ENCODE results near the gene PACC1.
"Not testable (repeated sequence)": the region's sequence is repeated elsewhere in the genome, so short reads cannot be mapped to it uniquely, and the experiment has no call there.

Gene PACC1

GRCh38 chr1:212326541-212326940 is 88.1 kb downstream of the PACC1 start:
- no peak for DNase-seq

GRCh38 chr1:212323066-212323465 is 91.6 kb downstream of the PACC1 start:
- DNase-seq = no peak

- DNase-seq = not testable (repeated sequence)
Measured at GRCh38 chr1:212321031-212321430, 93.7 kb downstream of the PACC1 start.

GRCh38 chr1:212317916-212318315 is 96.8 kb downstream of the PACC1 start:
- DNase-seq = no peak

- no peak for DNase-seq
Measured at GRCh38 chr1:212315907-212316306, 98.8 kb downstream of the PACC1 start.

- DNase-seq = no peak
Measured at GRCh38 chr1:212315184-212315583, 99.5 kb downstream of the PACC1 start.

All from NCI-H524 treated with DMSO at 0.1 percent for 48 hours (cell line).